ENCODE measurements around the gene CRYBG1.
"Not testable (repeated sequence)": the region's sequence is repeated elsewhere in the genome, so short reads cannot be mapped to it uniquely, and the experiment has no call there.

Gene CRYBG1

GRCh38 chr6:106377061-106377540 lies 16.6 kb downstream of the CRYBG1 start:
- DNase-seq, result no peak

- no peak for DNase-seq
Observed at GRCh38 chr6:106379951-106380350, 19.4 kb downstream of the CRYBG1 start.

- no peak for DNase-seq
Observed at GRCh38 chr6:106380407-106380806, 19.9 kb downstream of the CRYBG1 start.

GRCh38 chr6:106381223-106381622 lies 20.7 kb downstream of the CRYBG1 start:
- DNase-seq, result no peak

GRCh38 chr6:106381881-106382280 lies 21.4 kb downstream of the CRYBG1 start:
- DNase-seq, result no peak

- no peak for DNase-seq
Observed at GRCh38 chr6:106383573-106383972, 23.1 kb downstream of the CRYBG1 start.

- no peak for DNase-seq
Observed at GRCh38 chr6:106385530-106385929, 25.0 kb downstream of the CRYBG1 start.

GRCh38 chr6:106387875-106388274 lies 27.4 kb downstream of the CRYBG1 start:
- DNase-seq, result no peak

- no peak for DNase-seq
Observed at GRCh38 chr6:106390088-106390487, 29.6 kb downstream of the CRYBG1 start.

- no peak for DNase-seq
Observed at GRCh38 chr6:106396426-106397220, 36.1 kb downstream of the CRYBG1 start.

- DNase-seq, result no peak
Observed at GRCh38 chr6:106397431-106397830, 36.9 kb downstream of the CRYBG1 start.

GRCh38 chr6:106398621-106399020 lies 38.1 kb downstream of the CRYBG1 start:
- no peak for DNase-seq

- DNase-seq, result not testable (repeated sequence)
Observed at GRCh38 chr6:106405044-106405443, 44.5 kb downstream of the CRYBG1 start.

GRCh38 chr6:106411056-106411455 lies 50.5 kb downstream of the CRYBG1 start:
- no peak for DNase-seq

- DNase-seq, result no peak
Observed at GRCh38 chr6:106411643-106412200, 51.2 kb downstream of the CRYBG1 start.

- no peak for DNase-seq
Observed at GRCh38 chr6:106413016-106413415, 52.5 kb downstream of the CRYBG1 start.

GRCh38 chr6:106413722-106414121 lies 53.2 kb downstream of the CRYBG1 start:
- DNase-seq, result no peak

- no peak for DNase-seq
Observed at GRCh38 chr6:106415921-106416320, 55.4 kb downstream of the CRYBG1 start.

- DNase-seq, result no peak
Observed at GRCh38 chr6:106417572-106418147, 57.1 kb downstream of the CRYBG1 start.

GRCh38 chr6:106419900-106420613 lies 59.5 kb downstream of the CRYBG1 start:
- DNase-seq, result no peak

- no peak for DNase-seq
Observed at GRCh38 chr6:106421496-106421895, 61.0 kb downstream of the CRYBG1 start.

- DNase-seq, result no peak
Observed at GRCh38 chr6:106422534-106422933, 62.0 kb downstream of the CRYBG1 start.

- DNase-seq, result no peak
Observed at GRCh38 chr6:106425382-106425781, 64.9 kb downstream of the CRYBG1 start.

Measured in stimulated activated CD4-positive, alpha-beta T cell treated with anti-CD3 and anti-CD28 coated beads, Interleukin-4, amount 100 ng/mL, for 4 hours (primary cell).